ENCODE measurements around the gene PFDN6.

GRCh38 chr6:33316603-33317418, 27.4 kb downstream of the PFDN6 start:
- TF ChIP-seq POLR2A (IDR thresholded peaks at IDR 0.05; ENCODE audit: extremely low read depth, insufficient read length) (no peak), CTCF (IDR thresholded peaks at IDR 0.05; ENCODE audit: low read depth, low read length) (no peak)

All from NB4 (cell line).